Measurements from ENCODE around the gene NDUFV1.
A peak's percentile ranks its signal among the peaks of the same experiment; 100 is the strongest.

The NDUFV1 gene

GRCh38 chr11:67641338-67642172 is 34.8 kb downstream of the NDUFV1 start:
- DNase-seq, result no peak

GRCh38 chr11:67642173-67643120 is 35.7 kb downstream of the NDUFV1 start:
- no peak for DNase-seq

DNA sequence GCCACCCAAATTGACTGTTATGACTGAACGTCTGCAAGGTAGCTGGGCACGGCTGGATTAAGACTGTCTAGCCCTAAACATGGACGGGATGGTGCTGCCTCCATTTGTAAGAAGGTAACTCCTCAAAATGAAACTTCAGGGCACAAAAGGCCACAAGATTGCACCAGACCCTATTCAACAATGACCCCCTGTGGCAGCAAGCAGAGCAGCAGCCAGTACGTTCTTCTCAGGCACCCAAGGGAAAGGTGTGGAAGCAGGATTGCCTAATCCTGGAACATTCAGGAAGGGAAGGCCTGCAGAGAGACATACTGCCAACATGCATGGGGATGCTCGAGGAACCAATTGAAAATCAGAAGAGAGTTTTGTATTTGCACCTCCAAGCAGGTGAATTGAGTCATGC is 37.3 kb downstream of the NDUFV1 start:
- peak; percentile 12 for DNase-seq

DNA sequence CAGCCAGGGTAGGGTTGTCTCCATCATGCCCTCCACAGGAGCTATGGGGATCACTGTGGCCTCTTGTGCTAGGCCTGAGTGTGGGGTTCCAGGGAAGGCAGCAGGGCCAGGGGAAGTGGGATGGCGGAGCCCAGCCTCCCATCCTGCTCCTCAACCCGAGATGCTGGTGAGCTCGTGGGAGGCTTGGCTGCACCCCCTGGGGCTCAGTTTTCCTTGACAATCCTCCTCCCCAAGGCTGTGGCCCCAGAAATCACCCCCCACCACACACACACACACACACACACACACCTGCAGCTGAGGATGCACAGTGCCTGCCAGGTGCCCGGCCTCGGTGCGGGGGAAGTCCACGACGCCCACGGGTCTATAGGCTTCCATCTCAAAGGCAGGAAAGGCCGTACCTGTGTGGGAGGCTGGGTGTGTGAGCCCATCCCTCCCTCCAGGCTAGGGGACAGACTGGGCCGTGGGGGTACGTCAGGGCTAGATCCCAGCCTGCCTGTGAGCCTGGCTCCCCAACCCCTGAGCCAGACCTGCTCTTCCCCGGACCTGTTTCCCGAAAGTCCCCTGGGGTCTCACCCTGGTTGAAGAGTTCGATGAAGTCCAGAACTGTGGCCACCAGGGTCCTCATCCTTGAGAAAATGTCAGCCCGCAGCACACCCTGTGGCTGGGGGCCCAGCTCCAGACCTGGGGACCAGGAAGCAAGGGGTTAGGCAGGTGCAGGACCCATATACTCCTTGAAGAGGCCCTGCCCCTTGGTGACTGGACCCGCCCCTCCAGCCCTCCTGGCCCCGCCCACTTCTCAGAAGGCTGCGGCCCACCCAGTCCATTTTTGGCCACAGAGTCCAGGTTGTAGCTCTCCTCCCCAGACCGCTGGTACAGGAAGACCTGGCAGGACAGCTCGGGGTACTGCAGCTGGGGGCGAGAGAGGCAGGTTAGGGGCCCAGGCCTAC is 38.0 kb downstream of the NDUFV1 start:
- DNase-seq, result no peak

- no peak for DNase-seq
These were observed 39.1 kb downstream of the NDUFV1 start for GRCh38 chr11:67645521-67646461.

DNA sequence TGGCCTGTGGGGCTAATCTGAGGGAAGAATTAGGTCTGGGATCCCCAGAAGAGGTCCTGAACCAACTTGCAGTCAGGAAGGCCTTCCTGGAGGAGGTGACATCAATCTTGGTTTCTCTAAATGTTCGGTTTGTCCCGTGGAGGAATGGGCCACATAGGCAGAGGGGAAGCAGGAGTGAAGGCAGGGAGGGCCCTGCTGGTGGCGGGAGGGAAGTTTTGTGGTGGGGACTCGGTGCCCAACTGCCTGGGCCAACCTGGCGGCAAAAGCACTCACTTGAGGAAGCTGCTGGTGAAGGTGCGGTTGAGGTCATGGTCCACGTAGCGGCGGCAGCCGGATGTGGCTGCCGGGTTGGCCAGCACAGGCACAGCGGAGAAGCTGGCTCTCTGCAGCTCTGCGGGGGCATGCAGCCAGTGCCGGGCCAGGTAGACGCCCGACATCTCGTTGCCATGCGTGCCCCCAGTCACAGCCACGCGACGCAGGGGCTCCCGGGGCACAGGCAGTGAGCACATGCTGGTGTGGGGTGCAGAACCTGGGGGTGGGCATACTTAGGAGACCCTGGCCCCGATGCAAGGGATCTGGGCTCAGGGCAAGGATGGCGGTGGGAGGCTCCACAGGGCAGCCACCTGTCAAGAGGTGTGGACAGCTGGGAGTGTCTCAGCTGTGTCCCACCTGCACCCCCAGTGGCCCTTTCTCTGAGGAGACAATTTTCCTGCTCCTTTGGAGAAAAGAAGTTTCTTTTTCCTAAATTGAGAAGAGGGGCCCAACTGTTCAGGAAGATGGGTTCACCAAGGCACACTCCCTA is 40.0 kb downstream of the NDUFV1 start:
- DNase-seq, result no peak

DNA sequence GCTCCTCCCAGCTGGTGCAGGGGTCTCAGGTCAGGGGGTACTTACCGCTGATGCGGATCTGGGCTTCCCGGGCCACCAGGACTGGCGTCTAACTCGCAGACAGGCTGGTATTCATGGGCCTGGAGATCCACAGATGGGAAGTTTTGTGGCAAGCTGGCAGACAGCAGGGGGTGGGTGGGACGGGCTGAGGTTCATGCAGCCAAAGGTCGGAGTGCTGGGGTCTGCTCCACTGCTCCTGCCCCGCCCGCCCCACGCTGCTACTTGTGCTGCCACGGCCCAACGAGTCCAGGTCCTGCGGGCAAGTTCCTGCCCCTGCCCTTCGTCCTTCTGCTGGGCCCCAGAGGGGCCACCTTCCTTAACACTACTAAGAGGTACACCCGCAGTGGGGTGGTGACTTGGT is 40.7 kb downstream of the NDUFV1 start:
- DNase-seq, result no peak

GRCh38 chr11:67648140-67648795 is 41.5 kb downstream of the NDUFV1 start:
- DNase-seq, result no peak

DNA sequence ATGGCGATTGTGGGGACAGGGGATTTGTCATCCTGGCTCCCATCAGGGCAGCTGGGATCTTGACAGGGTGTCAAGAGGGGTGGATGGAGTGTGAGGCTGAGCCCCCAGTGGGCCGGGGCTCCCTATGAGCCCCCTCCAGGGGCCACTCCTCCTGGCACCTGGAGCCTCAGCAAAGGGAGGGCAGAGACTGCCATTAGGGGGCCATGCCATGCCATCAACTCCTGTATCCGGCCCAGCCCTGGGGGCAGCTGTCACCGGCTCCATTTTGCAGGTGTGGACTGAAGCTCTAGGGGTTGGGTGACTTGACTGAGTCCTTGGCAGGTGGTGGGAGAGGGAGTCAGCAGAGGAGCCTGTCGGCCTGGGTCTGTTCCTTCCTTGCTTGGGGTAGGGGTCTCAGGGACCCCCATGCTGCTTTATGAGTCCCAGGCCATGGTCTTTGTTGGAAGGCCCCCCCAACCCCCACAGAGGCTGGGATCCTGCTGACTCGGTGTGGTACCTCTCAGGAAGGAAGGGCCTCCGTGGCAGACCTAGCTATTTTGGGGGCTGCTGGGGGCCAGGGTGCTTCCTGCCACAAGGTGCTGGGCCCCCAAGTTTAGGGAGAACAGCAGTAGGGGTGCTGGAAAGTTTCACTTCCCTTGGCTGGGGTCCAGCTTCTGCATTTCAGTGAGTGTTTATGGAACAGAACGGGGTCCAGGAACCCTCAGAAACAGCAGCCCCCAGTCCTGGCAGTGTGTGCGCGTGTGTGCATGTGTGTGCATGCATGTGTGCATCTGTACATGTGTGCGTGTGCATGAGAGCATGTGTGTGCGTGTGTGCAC is 42.3 kb downstream of the NDUFV1 start:
- DNase-seq, result no peak

DNA sequence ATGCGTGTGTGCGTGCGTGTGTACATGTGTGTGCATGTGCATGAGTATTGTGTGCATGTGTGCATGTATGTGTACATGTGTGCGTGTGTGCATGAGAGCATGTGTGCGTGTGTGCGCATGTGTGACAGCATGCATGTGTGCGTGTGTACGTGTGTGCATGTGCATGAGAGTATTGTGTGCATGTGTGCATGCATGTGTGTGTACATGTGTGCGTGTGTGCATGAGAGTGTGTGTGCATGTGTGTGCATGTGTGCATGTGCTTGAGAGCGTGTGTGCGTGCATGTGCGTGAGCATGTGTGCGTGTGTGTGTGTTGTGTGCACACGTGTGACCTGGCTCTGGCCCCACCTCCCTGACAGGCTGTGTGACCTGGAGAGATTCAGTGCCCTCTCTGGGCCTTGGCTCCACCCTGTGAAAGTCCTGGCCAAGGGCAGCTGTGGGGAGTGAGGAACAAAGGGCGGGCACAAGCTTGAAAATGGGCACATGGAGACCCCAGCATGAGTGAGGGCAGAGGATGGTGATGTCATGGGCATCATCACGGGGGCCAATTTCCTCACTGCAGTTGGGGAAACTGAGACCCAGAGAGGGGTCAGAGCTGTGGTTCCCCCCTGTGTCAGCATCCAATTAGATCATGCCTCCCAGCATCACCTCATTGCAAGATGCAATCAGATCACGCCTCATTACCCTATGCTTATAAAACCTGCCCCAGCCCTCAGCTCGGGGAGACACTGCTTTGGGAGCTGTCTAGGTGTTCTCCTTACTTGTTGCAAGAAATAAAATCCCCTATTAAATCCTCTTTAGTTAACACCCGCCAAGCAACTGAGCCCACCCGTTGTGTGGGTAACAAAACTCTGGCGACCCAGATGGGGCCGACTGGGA is 43.1 kb downstream of the NDUFV1 start:
- peak; percentile 5 for DNase-seq

DNA sequence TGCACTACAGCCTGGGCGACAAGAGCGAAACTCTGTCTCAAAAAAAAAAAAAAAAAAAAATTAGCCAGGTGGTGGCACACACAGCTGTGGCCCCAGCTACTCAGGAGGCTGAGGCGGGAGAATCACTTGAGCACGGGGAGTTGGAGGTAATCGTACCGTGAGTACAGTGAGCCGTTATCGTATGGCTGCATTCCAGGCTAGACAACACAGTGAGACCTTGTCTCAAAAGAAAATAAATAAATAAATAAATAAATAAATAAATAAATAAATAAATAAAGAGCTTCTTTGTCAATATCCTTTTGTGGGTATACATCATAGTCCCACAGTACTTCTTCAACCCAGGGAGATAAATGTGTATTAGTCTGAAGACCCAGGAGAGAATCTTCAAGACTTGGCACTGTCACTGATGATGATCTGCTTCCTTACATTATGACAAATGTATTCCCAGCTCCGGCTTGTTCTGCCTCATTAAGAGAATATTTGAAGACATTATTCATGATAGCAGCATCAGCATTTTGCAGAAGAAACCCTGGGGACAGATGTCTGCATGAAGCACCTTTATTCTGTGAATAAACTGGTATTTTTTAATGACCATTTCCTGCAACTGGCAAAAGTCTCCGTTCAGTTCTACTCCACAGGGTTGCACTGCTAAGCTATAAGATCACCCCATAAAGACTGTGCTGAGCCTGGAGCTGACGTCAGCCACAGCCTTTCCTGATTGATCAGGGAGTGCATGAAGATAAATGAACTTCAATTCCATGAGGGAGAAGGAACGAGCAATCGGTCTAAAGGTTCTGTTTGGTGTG is 45.4 kb downstream of the NDUFV1 start:
- DNase-seq, result peak; percentile 33

GRCh38 chr11:67652965-67653845 is 46.5 kb downstream of the NDUFV1 start:
- DNase-seq, result no peak

GRCh38 chr11:67654225-67654624 is 47.5 kb downstream of the NDUFV1 start:
- DNase-seq, result no peak

DNA sequence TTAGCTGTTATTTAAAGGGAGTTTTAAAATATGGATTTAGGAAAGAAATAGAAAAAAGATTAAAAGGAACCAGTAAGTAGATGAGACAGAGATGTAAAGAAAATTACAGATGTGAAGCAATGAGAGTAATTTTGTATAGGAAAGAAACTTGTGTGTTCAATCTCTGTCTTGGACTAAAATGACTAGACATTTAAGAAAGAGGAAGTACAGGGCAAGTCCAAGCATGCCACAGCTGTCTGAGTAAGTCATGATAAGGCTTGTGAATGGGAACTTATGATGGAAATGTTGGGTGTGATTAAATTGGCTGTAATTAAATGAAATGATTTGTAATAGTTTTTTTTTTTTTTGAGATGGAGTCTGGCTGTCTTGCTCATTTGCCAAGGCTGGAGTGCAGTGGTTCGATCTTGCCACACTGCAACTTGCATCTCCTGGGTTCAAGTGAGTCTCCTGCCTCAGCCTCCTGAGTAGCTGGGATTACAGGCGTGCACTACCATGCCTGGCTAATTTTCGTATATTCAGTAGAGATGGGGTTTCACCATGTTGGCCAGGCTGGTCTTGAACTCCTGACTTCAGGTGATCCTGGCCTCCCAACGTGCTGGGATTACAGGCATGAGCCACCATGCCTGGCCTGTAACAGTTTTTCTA is 49.7 kb downstream of the NDUFV1 start:
- no peak for DNase-seq

GRCh38 chr11:67657300-67657699 is 50.6 kb downstream of the NDUFV1 start:
- DNase-seq, result no peak

All from DMS79 treated with DMSO at 0.1 percent for 48 hours (cell line).